MM.1S (cell line): Measurements from ENCODE around the gene PEX13.

Source experiments
- CTCF ChIP-seq: fragments of 300-600 bp; sonication (generic); IDR thresholded peaks from 2 replicates; pipeline ENCODE4 v1.5.1; 2016; ENCODE audit warnings: antibody characterized with exemption, low read length, mixed read lengths
- EZH2 ChIP-seq: fragments of 300-600 bp; sonication (generic); optimal IDR thresholded peaks from 2 replicates; pipeline ENCODE3; 2017; ENCODE audit warnings: low read depth, mild to moderate bottlenecking, antibody characterized with exemption, low read length, mixed read lengths
- EZH2phosphoT487 ChIP-seq: fragments of 300-600 bp; sonication (generic); IDR thresholded peaks from 2 replicates; pipeline ENCODE4 v1.6.1; 2018; ENCODE audit warnings: antibody characterized with exemption, low read length

- TF ChIP-seq CTCF (no peak), EZH2 (no peak), EZH2phosphoT487 (no peak)
These were observed 43.8 kb upstream of the PEX13 start for GRCh38 chr2:60973705-60974104.
